ENCODE results near the gene KCNV2.

KCNV2 gene

GRCh38 chr9:2726650-2727340 lies 9.5 kb downstream of the KCNV2 start:
- CTCF ChIA-PET = no interaction called here
- TF ChIP-seq TARDBP (IDR thresholded peaks at IDR 0.05) (no peak), ARNT (IDR thresholded peaks at IDR 0.05) (no peak), FOXM1 (IDR thresholded peaks at IDR 0.05; ENCODE audit: borderline replicate concordance) (no peak), FOXA1 (IDR thresholded peaks at IDR 0.05) (no peak), CTBP1 (IDR thresholded peaks at IDR 0.05; ENCODE audit: borderline replicate concordance) (no peak), BHLHE40 (IDR thresholded peaks at IDR 0.05; ENCODE audit: borderline replicate concordance) (no peak), ELF4 (IDR thresholded peaks at IDR 0.05) (no peak), SUZ12 (IDR thresholded peaks at IDR 0.05) (no peak), ZNF384 (IDR thresholded peaks at IDR 0.05) (no peak), L3MBTL2 (conservative IDR thresholded peaks at IDR 0.05) (no peak), SP1 (IDR thresholded peaks at IDR 0.05) (no peak), LEF1 (IDR thresholded peaks at IDR 0.05; ENCODE audit: borderline replicate concordance) (no peak), FOXK2 (IDR thresholded peaks at IDR 0.05) (no peak), HDGF (IDR thresholded peaks at IDR 0.05; ENCODE audit: borderline replicate concordance) (no peak), NFRKB (IDR thresholded peaks at IDR 0.05) (no peak)
- TF ChIP-seq, protein P1, sequence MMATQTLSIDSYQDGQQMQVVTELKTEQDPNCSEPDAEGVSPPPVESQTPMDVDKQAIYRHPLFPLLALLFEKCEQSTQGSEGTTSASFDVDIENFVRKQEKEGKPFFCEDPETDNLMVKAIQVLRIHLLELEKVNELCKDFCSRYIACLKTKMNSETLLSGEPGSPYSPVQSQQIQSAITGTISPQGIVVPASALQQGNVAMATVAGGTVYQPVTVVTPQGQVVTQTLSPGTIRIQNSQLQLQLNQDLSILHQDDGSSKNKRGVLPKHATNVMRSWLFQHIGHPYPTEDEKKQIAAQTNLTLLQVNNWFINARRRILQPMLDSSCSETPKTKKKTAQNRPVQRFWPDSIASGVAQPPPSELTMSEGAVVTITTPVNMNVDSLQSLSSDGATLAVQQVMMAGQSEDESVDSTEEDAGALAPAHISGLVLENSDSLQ (IDR thresholded peaks at IDR 0.05) = no peak
- DNase-seq (ENCODE audit: extremely low spot score) = no peak
- POLR2A ChIA-PET = no interaction called here

DNA sequence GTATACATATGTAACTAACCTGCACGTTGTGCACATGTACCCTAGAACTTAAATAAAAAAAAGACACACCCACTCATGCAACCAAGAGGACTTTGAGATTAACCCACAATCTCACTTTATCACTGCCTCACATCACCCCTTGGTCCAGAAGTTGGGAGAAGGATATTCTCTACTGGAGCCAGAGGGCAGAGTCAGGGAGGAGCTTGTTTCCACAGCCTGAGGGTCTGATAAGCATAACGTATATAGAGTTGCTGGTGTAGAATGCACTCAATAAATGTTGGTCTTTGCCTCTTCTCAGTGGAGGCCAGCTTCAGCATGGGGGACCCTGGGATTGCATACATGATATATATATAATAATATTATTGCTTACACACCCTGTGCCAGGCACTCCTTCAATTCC lies 10.1 kb downstream of the KCNV2 start:
- ChIA-PET CTCF (interaction anchor here (1.2 to 1.5 kb wide), 3 partner anchors 18 to 594 kb away, joined by 3 to 5 read pairs (median 3); no protein-coding TSS in a partner anchor), POLR2A (no interaction called here)
- no peak for TF ChIP-seq HDGF (IDR thresholded peaks at IDR 0.05; ENCODE audit: borderline replicate concordance)
- TF ChIP-seq, protein P1 (IDR thresholded peaks at IDR 0.05) = no peak
- no peak for TF ChIP-seq ZNF384 (IDR thresholded peaks at IDR 0.05)
- TF ChIP-seq BHLHE40 (IDR thresholded peaks at IDR 0.05; ENCODE audit: borderline replicate concordance) = no peak
- no peak for TF ChIP-seq FOXK2 (IDR thresholded peaks at IDR 0.05)
- no peak for TF ChIP-seq FOXA1 (IDR thresholded peaks at IDR 0.05)
- no peak for TF ChIP-seq CTBP1 (IDR thresholded peaks at IDR 0.05; ENCODE audit: borderline replicate concordance)
- no peak for TF ChIP-seq ELF4 (IDR thresholded peaks at IDR 0.05)
- no peak for TF ChIP-seq TARDBP (IDR thresholded peaks at IDR 0.05)
- no peak for TF ChIP-seq LEF1 (IDR thresholded peaks at IDR 0.05; ENCODE audit: borderline replicate concordance)
- TF ChIP-seq SUZ12 (IDR thresholded peaks at IDR 0.05) = no peak
- no peak for TF ChIP-seq ARNT (IDR thresholded peaks at IDR 0.05)
- TF ChIP-seq L3MBTL2 (conservative IDR thresholded peaks at IDR 0.05) = no peak
- TF ChIP-seq FOXM1 (IDR thresholded peaks at IDR 0.05; ENCODE audit: borderline replicate concordance) = no peak
- TF ChIP-seq SP1 (IDR thresholded peaks at IDR 0.05) = no peak
- no peak for TF ChIP-seq NFRKB (IDR thresholded peaks at IDR 0.05)
- no peak for DNase-seq (ENCODE audit: extremely low spot score)

GRCh38 chr9:2727966-2728613 lies 10.8 kb downstream of the KCNV2 start:
- CTCF ChIA-PET = interaction anchor here (1.2 to 1.5 kb wide), 3 partner anchors 17 to 595 kb away, joined by 3 to 5 read pairs (median 3); no protein-coding TSS in a partner anchor
- POLR2A ChIA-PET = interaction anchor here (1.0 kb wide), 1 partner anchor 250 kb away, joined by 3 read pairs; no protein-coding TSS in a partner anchor
- peak; percentile 35 for DNase-seq (ENCODE audit: extremely low spot score)

DNA sequence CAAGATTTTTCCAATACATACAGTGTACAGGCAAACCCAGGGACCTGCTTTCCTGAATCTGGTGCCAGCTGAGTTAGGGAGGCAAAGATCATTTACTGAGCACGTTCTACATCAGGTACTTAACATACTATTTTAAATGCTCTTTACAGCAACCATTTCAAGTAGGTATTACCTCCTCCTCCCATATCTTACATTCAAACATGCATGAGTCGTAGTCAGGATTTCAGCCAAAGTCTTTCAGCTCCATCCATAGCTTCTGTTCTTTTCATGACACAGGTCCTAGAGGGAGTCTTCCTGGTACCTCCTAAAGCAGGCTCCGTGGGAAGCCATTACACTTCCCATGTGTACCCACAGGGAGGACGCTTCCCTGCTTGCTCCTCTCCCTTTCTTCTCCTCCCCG lies 11.7 kb downstream of the KCNV2 start:
- no peak for DNase-seq (ENCODE audit: extremely low spot score)
- CTCF ChIA-PET = no interaction called here
- POLR2A ChIA-PET = no interaction called here
- no peak for TF ChIP-seq NFRKB (IDR thresholded peaks at IDR 0.05)
- TF ChIP-seq TARDBP (IDR thresholded peaks at IDR 0.05) = no peak
- no peak for TF ChIP-seq FOXM1 (IDR thresholded peaks at IDR 0.05; ENCODE audit: borderline replicate concordance)
- no peak for TF ChIP-seq FOXK2 (IDR thresholded peaks at IDR 0.05)
- no peak for TF ChIP-seq FOXA1 (IDR thresholded peaks at IDR 0.05)
- no peak for TF ChIP-seq LEF1 (IDR thresholded peaks at IDR 0.05; ENCODE audit: borderline replicate concordance)
- TF ChIP-seq SUZ12 (IDR thresholded peaks at IDR 0.05) = no peak
- TF ChIP-seq, protein P1 (IDR thresholded peaks at IDR 0.05) = no peak
- TF ChIP-seq ARNT (IDR thresholded peaks at IDR 0.05) = no peak
- no peak for TF ChIP-seq CTBP1 (IDR thresholded peaks at IDR 0.05; ENCODE audit: borderline replicate concordance)
- TF ChIP-seq SP1 (IDR thresholded peaks at IDR 0.05) = no peak
- TF ChIP-seq ZNF384 (IDR thresholded peaks at IDR 0.05) = no peak
- no peak for TF ChIP-seq HDGF (IDR thresholded peaks at IDR 0.05; ENCODE audit: borderline replicate concordance)

More at GRCh38 chr9:2727966-2728613, 10.8 kb downstream of the KCNV2 start:
- TF ChIP-seq SP1 (IDR thresholded peaks at IDR 0.05) (no peak), ELF4 (IDR thresholded peaks at IDR 0.05) (no peak), NFRKB (IDR thresholded peaks at IDR 0.05) (no peak), L3MBTL2 (conservative IDR thresholded peaks at IDR 0.05) (no peak), HDGF (IDR thresholded peaks at IDR 0.05; ENCODE audit: borderline replicate concordance) (no peak), FOXA1 (IDR thresholded peaks at IDR 0.05) (no peak), TARDBP (IDR thresholded peaks at IDR 0.05) (no peak), FOXK2 (IDR thresholded peaks at IDR 0.05) (no peak), SUZ12 (IDR thresholded peaks at IDR 0.05) (no peak), BHLHE40 (IDR thresholded peaks at IDR 0.05; ENCODE audit: borderline replicate concordance) (no peak), CTBP1 (IDR thresholded peaks at IDR 0.05; ENCODE audit: borderline replicate concordance) (no peak), ARNT (IDR thresholded peaks at IDR 0.05) (no peak), LEF1 (IDR thresholded peaks at IDR 0.05; ENCODE audit: borderline replicate concordance) (no peak), ZNF384 (IDR thresholded peaks at IDR 0.05) (no peak), FOXM1 (IDR thresholded peaks at IDR 0.05; ENCODE audit: borderline replicate concordance) (no peak)
- TF ChIP-seq, protein P1 (IDR thresholded peaks at IDR 0.05) = no peak
